Measurements from ENCODE around the gene OOSP1. TPM values are rescaled to one million over a fixed set of nuclear protein-coding genes. Genes with fewer than 3 reads are reported as not detected.

OOSP1 gene
- total RNA-seq, 1 donor from 2014 or later, result not detected

GRCh38 chr11:59960502-59961381 is 22.5 kb downstream of the OOSP1 start:
- Histone ChIP-seq H3K27ac (ENCODE audit: low read depth, low read length) (no peak overlapping the region), H3K4me3 (ENCODE audit: insufficient read depth, low read depth, low read length) (no peak overlapping the region), H3K9me3 (ENCODE audit: insufficient read depth, low read depth, low read length) (no peaks in the 10 kb centered on the region), H3K9ac (ENCODE audit: low read length) (no peak overlapping the region), H3K36me3 (ENCODE audit: insufficient read depth, low read length) (no peaks in the 10 kb centered on the region), H2AFZ (ENCODE audit: low read depth, low read length) (no peak overlapping the region), H3K4me1 (ENCODE audit: insufficient read depth, low read length) (no peaks in the 10 kb centered on the region), H3K27me3 (ENCODE audit: insufficient read depth, low read length) (no peaks in the 10 kb centered on the region), H3K79me2 (ENCODE audit: insufficient read depth, low read length) (no peaks in the 10 kb centered on the region), H4K20me1 (ENCODE audit: insufficient read depth, low read length) (no peaks in the 10 kb centered on the region), H3K4me2 (ENCODE audit: low read length) (no peak overlapping the region)
- Mint-ChIP-seq H3K4me3 (ENCODE audit: unreplicated experiment) (no peak overlapping the region), H3K9me3 (ENCODE audit: unreplicated experiment) (peaks cover 2% of the 10 kb centered on the region), H3K4me1 (ENCODE audit: low read depth, unreplicated experiment) (peaks cover 2% of the 10 kb centered on the region), H3K36me3 (ENCODE audit: low read depth, unreplicated experiment) (no peaks in the 10 kb centered on the region), H3K27me3 (ENCODE audit: low read depth, unreplicated experiment) (no peaks in the 10 kb centered on the region), H3K27ac (ENCODE audit: unreplicated experiment) (no peak overlapping the region)
- TF ChIP-seq CTCF (IDR thresholded peaks at IDR 0.05; ENCODE audit: insufficient read depth, low read depth, low read length), result no peak
- TF ChIP-seq EZH2 (IDR thresholded peaks at IDR 0.05; ENCODE audit: insufficient read depth, low read length), result no peak
- DNase-seq (ENCODE audit: low read depth) (no peak), FAIRE-seq (no peak)

DNA sequence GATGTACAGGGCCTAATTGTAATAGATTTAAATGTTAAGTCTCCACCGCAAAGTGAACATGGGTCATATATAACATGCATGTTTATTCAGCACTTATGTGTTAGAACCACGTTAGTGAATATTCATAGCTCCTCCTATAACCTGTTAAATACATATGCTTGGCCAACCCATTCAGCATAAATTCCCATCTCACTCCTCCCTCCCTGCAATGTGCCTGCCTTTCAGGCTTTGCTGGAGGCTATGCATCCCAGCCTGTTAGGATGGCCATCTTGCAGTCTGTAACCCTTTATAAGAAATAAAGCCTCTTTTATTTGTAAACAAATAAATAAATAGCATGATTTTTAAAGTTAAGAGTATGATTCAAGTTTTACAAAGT is 23.9 kb downstream of the OOSP1 start:
- H3K9me3 ChIP-seq (ENCODE audit: insufficient read depth, low read depth, low read length), result no peaks in the 10 kb centered on the region
- DNase-seq (ENCODE audit: low read depth) (no peak), FAIRE-seq (no peak)
- Mint-ChIP-seq H3K27ac (ENCODE audit: unreplicated experiment) (no peak overlapping the region), H3K9me3 (ENCODE audit: unreplicated experiment) (peaks cover 2% of the 10 kb centered on the region), H3K27me3 (ENCODE audit: low read depth, unreplicated experiment) (no peaks in the 10 kb centered on the region), H3K36me3 (ENCODE audit: low read depth, unreplicated experiment) (no peaks in the 10 kb centered on the region), H3K4me3 (ENCODE audit: unreplicated experiment) (no peak overlapping the region), H3K4me1 (ENCODE audit: low read depth, unreplicated experiment) (peaks cover 2% of the 10 kb centered on the region)
- no peak overlapping the region for H3K4me2 ChIP-seq (ENCODE audit: low read length)
- TF ChIP-seq CTCF (IDR thresholded peaks at IDR 0.05; ENCODE audit: insufficient read depth, low read depth, low read length) (no peak), EZH2 (IDR thresholded peaks at IDR 0.05; ENCODE audit: insufficient read depth, low read length) (no peak)
- no peak overlapping the region for H2AFZ ChIP-seq (ENCODE audit: low read depth, low read length)
- no peaks in the 10 kb centered on the region for H3K27me3 ChIP-seq (ENCODE audit: insufficient read depth, low read length)
- no peak overlapping the region for H3K4me3 ChIP-seq (ENCODE audit: insufficient read depth, low read depth, low read length)
- H3K79me2 ChIP-seq (ENCODE audit: insufficient read depth, low read length), result no peaks in the 10 kb centered on the region
- no peak overlapping the region for H3K9ac ChIP-seq (ENCODE audit: low read length)
- no peak overlapping the region for H3K27ac ChIP-seq (ENCODE audit: low read depth, low read length)
- H4K20me1 ChIP-seq (ENCODE audit: insufficient read depth, low read length), result no peaks in the 10 kb centered on the region
- H3K4me1 ChIP-seq (ENCODE audit: insufficient read depth, low read length), result no peaks in the 10 kb centered on the region
- H3K36me3 ChIP-seq (ENCODE audit: insufficient read depth, low read length), result no peaks in the 10 kb centered on the region

DNA sequence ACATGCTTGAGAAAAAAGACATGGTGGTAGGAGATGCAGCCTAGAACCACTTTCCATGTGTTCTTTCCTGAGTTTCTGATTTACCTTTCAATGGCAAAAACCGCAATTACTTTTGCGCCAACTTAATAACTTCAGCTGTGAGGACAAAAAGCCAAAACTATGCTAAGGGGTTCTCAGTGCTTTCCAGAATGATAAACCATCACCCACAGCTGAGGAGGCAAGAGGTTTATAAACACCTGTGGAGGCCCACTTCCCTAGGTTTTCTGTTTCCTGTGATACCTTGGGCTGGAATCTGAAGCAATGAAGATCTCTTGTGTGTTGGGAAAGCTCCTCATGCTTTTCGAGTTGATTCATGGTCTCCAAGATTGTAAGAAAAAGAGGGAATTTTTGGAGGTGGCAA is 25.5 kb downstream of the OOSP1 start, which contains the start of gene OOSP4A:
Gene OOSP4A (plus strand): TSS at position 301 of the 400 bp plus-strand sequence. CDS start 0 bp downstream, at position 301.
- Histone ChIP-seq H3K9me3 (ENCODE audit: insufficient read depth, low read depth, low read length) (no peaks in the 10 kb centered on the region), H3K36me3 (ENCODE audit: insufficient read depth, low read length) (no peaks in the 10 kb centered on the region), H3K27ac (ENCODE audit: low read depth, low read length) (no peak within 1 kb of the TSS), H2AFZ (ENCODE audit: low read depth, low read length) (no peak within 1 kb of the TSS), H3K4me2 (ENCODE audit: low read length) (no peak within 1 kb of the TSS), H3K4me3 (ENCODE audit: insufficient read depth, low read depth, low read length) (no peak within 1 kb of the TSS), H3K27me3 (ENCODE audit: insufficient read depth, low read length) (no peaks in the 10 kb centered on the region), H3K79me2 (ENCODE audit: insufficient read depth, low read length) (no peaks in the 10 kb centered on the region), H3K4me1 (ENCODE audit: insufficient read depth, low read length) (no peaks in the 10 kb centered on the region), H4K20me1 (ENCODE audit: insufficient read depth, low read length) (no peaks in the 10 kb centered on the region), H3K9ac (ENCODE audit: low read length) (no peak within 1 kb of the TSS)
- no peak within 1 kb of the TSS for H3K27ac Mint-ChIP-seq (ENCODE audit: unreplicated experiment)
- H3K27me3 Mint-ChIP-seq (ENCODE audit: low read depth, unreplicated experiment), result no peaks in the 10 kb centered on the region
- FAIRE-seq (no peak), DNase-seq (ENCODE audit: low read depth) (no peak)
- no peaks in the 10 kb centered on the region for H3K4me1 Mint-ChIP-seq (ENCODE audit: low read depth, unreplicated experiment)
- no peak for TF ChIP-seq EZH2 (IDR thresholded peaks at IDR 0.05; ENCODE audit: insufficient read depth, low read length)
- TF ChIP-seq CTCF (IDR thresholded peaks at IDR 0.05; ENCODE audit: insufficient read depth, low read depth, low read length), result no peak
- H3K4me3 Mint-ChIP-seq (ENCODE audit: unreplicated experiment), result no peak within 1 kb of the TSS
- H3K9me3 Mint-ChIP-seq (ENCODE audit: unreplicated experiment), result peaks cover 2% of the 10 kb centered on the region
- no peaks in the 10 kb centered on the region for H3K36me3 Mint-ChIP-seq (ENCODE audit: low read depth, unreplicated experiment)
